Measurements from ENCODE around the gene ETV7. TPM values are rescaled to one million over a fixed set of nuclear protein-coding genes. Genes with fewer than 3 reads are reported as not detected.

Gene ETV7
- total and polyA plus RNA-seq, 2 donors (not counting 1 experiment from before 2014, with no cell fraction given): 0.96 to 2.0 TPM

GRCh38 chr6:36432151-36432671 lies 44.7 kb upstream of the ETV7 start:
- no peak overlapping the region for H3K27ac Mint-ChIP-seq
- ChIA-PET POLR2A (no interaction called here), CTCF (interaction anchor here (1.2 kb wide), 1 partner anchor 56 kb away, joined by 3 read pairs; no protein-coding TSS in a partner anchor)
- Histone ChIP-seq H3K9me3 (ENCODE audit: control extremely low read depth in 1 of 3, control insufficient read depth in 2 of 3, insufficient read depth in 1 of 3, low read length in 2 of 3) (no peaks in the 10 kb centered on the region), H3K4me1 (ENCODE audit: control insufficient read depth in 2 of 2, insufficient read depth in 2 of 2, low read length in 2 of 2) (no peaks in the 10 kb centered on the region), H3K4me2 (replicated peaks; ENCODE audit: low read depth, low read length, poor library complexity, severe bottlenecking) (no peak overlapping the region), H3K27ac (ENCODE audit: low read length in 2 of 2) (no peak overlapping the region), H3K4me3 (ENCODE audit: control extremely low read depth in 1 of 5, extremely low read depth in 1 of 5, insufficient read depth in 1 of 5, low read depth in 2 of 5, low read length in 4 of 5) (no peak overlapping the region), H4K20me1 (ENCODE audit: control insufficient read depth, insufficient read depth, low read length, poor library complexity, severe bottlenecking) (no peaks in the 10 kb centered on the region), H3K79me2 (ENCODE audit: control insufficient read depth, insufficient read depth, low read length) (no peaks in the 10 kb centered on the region), H3K36me3 (replicated peaks in 1 of 2; ENCODE audit: control extremely low read depth in 1 of 2, control insufficient read depth in 1 of 2, extremely low read depth in 1 of 2, insufficient read depth in 2 of 2, low read length in 1 of 2) (no peaks in the 10 kb centered on the region), H2AFZ (ENCODE audit: insufficient read depth, low read depth, low read length, poor library complexity, severe bottlenecking) (no peak overlapping the region), H3K9ac (ENCODE audit: low read length) (no peak overlapping the region), H3K27me3 (replicated peaks in 1 of 4; ENCODE audit: control extremely low read depth in 1 of 4, control insufficient read depth in 3 of 4, insufficient read depth in 4 of 4, low read length in 3 of 4) (no peaks in the 10 kb centered on the region)
- H3K4me3 Mint-ChIP-seq: no peak overlapping the region
- no peak for TF ChIP-seq EZH2 (IDR thresholded peaks at IDR 0.05; ENCODE audit: borderline replicate concordance, insufficient read depth, low read depth, low read length, poor library complexity, severe bottlenecking)
- TF ChIP-seq CTCF (IDR thresholded peaks at IDR 0.05): no peak
- no peak for DNase-seq
- no peak for ATAC-seq (ENCODE audit: low read depth)
- no peaks in the 10 kb centered on the region for H3K9me3 Mint-ChIP-seq (ENCODE audit: insufficient read depth)
- intact Hi-C loops (cut with micrococcal nuclease): no loop called here
- no peaks in the 10 kb centered on the region for H3K27me3 Mint-ChIP-seq
- H3K4me1 Mint-ChIP-seq: peaks cover under 1% of the 10 kb centered on the region
- 82% methylated on average over 2 of the region's 4 CpGs for WGBS (ENCODE audit: insufficient coverage)

- no peaks in the 10 kb centered on the region for H3K4me1 Mint-ChIP-seq
- Histone ChIP-seq H3K9me3 (ENCODE audit: control extremely low read depth in 1 of 3, control insufficient read depth in 2 of 3, insufficient read depth in 1 of 3, low read length in 2 of 3) (no peaks in the 10 kb centered on the region), H3K79me2 (ENCODE audit: control insufficient read depth, insufficient read depth, low read length) (no peaks in the 10 kb centered on the region), H3K27ac (ENCODE audit: low read length in 2 of 2) (no peak overlapping the region), H4K20me1 (ENCODE audit: control insufficient read depth, insufficient read depth, low read length, poor library complexity, severe bottlenecking) (no peaks in the 10 kb centered on the region), H3K4me3 (ENCODE audit: control extremely low read depth in 1 of 5, extremely low read depth in 1 of 5, insufficient read depth in 1 of 5, low read depth in 2 of 5, low read length in 4 of 5) (no peak overlapping the region), H3K4me1 (ENCODE audit: control insufficient read depth in 2 of 2, insufficient read depth in 2 of 2, low read length in 2 of 2) (no peaks in the 10 kb centered on the region), H3K9ac (ENCODE audit: low read length) (no peak overlapping the region), H2AFZ (ENCODE audit: insufficient read depth, low read depth, low read length, poor library complexity, severe bottlenecking) (no peak overlapping the region), H3K27me3 (replicated peaks in 1 of 4; ENCODE audit: control extremely low read depth in 1 of 4, control insufficient read depth in 3 of 4, insufficient read depth in 4 of 4, low read length in 3 of 4) (no peaks in the 10 kb centered on the region), H3K36me3 (replicated peaks in 1 of 2; ENCODE audit: control extremely low read depth in 1 of 2, control insufficient read depth in 1 of 2, extremely low read depth in 1 of 2, insufficient read depth in 2 of 2, low read length in 1 of 2) (no peaks in the 10 kb centered on the region), H3K4me2 (replicated peaks; ENCODE audit: low read depth, low read length, poor library complexity, severe bottlenecking) (no peak overlapping the region)
- no peaks in the 10 kb centered on the region for H3K9me3 Mint-ChIP-seq (ENCODE audit: insufficient read depth)
- CTCF ChIA-PET: interaction anchor here (1.6 kb wide), 1 partner anchor 10 kb away, joined by 4 read pairs; no protein-coding TSS in a partner anchor
- DNase-seq (no peak), ATAC-seq (ENCODE audit: low read depth) (no peak)
- no peak overlapping the region for H3K4me3 Mint-ChIP-seq
- H3K27ac Mint-ChIP-seq: no peak overlapping the region
- POLR2A ChIA-PET: interaction anchor here (0.6 kb wide), 1 partner anchor 61 kb away, joined by 3 read pairs; no protein-coding TSS in a partner anchor
- no peaks in the 10 kb centered on the region for H3K27me3 Mint-ChIP-seq
- TF ChIP-seq EZH2 (IDR thresholded peaks at IDR 0.05; ENCODE audit: borderline replicate concordance, insufficient read depth, low read depth, low read length, poor library complexity, severe bottlenecking) (no peak), CTCF (IDR thresholded peaks at IDR 0.05) (no peak)
- intact Hi-C loops (cut with micrococcal nuclease): no loop called here
- 92% methylated on average over 4 of the region's 4 CpGs for WGBS (ENCODE audit: insufficient coverage)
Measured at GRCh38 chr6:36431197-36431596, 43.7 kb upstream of the ETV7 start.

Data from B cell (primary cell).